ENCODE results near the gene FBXL17.

The FBXL17 gene

DNA sequence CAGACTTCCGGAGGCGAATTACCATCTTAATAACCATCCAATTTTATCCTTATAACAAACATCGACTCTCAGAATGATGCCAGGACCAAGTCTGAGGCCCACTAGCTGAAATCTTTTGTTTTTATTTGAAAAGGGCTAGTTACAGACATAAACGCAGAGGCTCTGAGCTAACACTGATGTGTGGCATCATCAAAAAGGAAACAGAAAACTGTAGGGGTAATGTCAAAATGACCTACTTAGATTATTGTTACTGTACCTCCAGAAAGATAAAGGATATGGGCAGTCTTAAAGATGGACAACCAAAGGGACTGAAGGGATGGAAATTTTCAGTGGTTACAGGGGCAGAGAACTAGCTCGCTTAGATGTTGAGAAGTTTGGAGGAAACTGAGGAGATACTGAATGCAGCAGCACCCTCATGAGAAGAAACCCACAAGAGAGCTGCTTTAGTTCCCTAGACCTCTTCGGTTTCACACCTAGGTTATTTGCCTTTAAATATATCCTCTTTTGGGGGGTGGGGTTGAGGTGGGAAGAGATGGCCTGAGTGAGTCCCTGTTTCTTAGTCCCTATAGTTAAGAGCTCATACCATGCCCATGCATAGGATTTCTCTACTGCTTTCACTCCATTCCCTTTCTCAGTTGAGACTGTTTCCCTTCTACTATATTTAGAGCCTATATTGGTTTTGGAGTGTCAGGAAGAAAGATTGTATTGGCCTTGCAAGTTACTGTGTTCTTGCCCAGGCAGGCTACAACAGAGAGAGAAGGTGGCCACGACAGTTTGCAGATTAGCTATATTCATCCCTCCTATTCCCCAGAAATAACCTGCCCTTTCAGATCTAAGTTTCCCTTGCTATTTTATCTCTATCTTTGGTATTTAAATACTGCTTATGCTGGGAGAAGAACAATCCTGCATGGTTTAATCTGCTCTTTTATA, 390.8 kb downstream of the FBXL17 start:
- DNase-seq (ENCODE audit: low read depth): no peak

DNA sequence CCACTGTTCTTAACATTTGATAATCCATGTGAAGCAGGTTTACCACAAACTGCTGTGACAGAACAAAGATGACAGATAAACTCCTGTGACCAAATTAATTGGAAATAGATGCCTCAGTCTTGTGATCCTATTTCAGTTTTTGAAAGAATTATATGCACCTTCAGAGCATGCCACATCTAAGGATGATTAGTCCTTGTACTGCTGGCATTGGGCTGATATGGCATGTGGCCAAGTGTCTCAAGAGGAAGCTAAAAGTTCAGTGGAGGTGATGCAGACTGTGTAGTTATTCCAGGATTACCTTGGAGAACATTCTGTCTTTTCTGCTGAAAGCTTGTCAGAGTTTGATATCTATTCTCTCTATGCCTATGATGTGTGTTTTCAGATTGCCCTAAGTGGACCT, 396.8 kb downstream of the FBXL17 start:
- peak; percentile 23 for DNase-seq (ENCODE audit: low read depth)

DNA sequence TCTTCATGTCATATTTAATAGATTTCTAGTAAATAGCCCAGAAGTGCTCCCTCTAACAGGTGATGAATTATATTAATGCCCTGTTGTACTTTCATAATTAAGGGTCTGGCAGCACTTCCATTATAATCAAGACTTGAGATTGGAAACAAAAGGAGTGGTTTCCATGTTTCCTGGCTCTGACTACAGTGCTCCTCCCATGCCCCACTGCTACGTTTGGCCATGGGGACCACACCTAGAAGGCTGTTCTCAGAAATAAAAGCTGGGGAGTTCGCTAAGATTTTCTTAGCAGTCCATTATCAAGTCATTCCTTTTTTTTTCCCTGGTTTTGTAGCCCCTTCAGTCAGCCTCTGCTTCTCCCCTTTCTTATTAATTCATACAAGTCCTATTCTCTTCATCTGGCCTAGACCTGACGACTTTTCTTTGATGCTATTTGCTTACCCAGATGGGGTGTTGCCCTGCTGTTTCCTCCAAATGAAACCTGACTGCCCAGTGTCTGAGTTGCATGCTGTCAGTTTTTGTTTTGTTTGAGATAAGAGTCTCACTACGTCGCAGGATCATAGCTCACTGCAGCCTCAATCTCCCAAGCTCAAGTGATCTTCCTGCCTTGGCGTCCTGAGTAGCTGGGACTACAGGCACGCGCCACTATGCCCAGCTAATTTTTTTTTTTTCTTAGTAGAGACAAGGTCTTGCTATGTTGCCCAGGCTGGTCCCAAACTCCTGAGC, 399.0 kb downstream of the FBXL17 start:
- DNase-seq (ENCODE audit: low read depth): no peak

DNA sequence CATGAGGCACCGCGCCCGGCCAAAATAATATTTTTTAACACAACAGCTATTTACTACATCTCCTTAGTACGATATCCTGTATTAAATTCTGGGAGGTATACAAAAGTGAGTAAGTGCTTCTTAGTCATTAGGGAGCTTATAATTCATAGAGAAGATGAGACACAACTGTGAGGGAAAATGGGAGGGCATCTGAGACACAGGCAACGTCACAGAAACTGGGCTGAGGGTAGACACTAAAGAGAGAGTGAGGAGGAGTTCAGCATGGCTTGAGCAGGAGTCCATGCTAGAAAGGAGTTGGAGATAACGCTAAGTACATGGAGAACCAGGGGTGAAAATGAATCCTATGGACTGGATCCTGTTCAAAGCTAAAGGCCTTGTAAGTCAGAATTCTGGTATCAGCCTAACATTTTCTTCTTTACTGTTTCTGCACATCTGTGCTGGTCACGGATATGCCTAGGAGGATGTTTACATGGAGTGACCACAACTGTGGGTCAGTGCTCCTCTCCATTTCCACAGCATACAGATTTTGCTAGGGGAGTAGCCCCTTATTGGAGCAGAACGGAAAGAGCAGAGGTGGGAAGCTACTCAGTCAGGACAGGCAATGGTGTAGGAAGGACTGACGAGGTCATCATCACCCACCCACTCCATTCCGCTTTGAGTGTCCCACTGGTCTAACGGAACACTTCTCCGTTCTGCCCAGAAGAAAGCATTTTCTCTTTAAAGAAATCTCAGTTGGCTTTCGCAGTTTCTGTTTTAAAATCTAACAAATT, 400.8 kb downstream of the FBXL17 start:
- no peak for DNase-seq (ENCODE audit: low read depth)

- no peak for DNase-seq (ENCODE audit: low read depth)
These were observed 402.0 kb downstream of the FBXL17 start for GRCh38 chr5:107979900-107980299.

DNA sequence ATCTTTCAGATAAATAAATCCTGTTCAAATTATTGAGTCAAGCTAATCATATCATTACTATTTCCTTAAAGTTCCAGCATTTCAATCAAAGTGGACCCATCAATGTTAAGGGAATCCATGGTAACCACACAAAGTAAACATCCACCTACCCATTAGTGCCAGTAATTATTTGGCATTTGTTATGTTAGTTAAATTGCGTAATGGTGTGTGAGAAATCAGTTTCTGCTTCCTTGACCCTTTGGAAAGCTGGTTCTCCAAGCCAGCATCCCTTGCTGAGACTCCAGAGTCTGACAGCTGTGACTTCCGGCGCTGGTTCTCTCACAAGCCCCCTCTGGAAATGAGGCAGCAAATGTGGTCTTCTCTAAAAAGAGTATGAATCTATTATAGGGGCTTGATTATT, 402.6 kb downstream of the FBXL17 start:
- peak; percentile 53 for DNase-seq (ENCODE audit: low read depth)

GRCh38 chr5:107977550-107978071, 404.3 kb downstream of the FBXL17 start:
- DNase-seq (ENCODE audit: low read depth): no peak

DNA sequence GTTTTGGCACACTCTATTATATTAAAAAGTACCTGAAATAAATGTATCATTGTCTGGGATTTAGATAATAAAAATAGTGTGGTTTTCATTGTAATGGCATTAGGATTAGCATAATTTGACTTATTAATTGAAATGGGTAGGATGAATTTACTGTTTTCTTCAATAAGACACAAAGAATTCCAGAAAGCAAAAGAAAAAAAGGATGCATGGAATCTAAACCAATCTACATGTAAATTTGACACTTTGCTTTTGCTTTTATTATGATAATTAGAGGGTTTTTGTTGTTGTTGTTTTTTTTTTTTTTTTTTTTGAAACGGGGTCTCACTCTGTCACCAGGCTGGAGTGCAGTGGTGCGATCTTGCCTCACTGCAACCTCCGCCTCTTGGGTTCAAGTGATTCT, 406.3 kb downstream of the FBXL17 start:
- DNase-seq (ENCODE audit: low read depth): no peak

GRCh38 chr5:107971846-107972245, 410.1 kb downstream of the FBXL17 start:
- no peak for DNase-seq (ENCODE audit: low read depth)

DNA sequence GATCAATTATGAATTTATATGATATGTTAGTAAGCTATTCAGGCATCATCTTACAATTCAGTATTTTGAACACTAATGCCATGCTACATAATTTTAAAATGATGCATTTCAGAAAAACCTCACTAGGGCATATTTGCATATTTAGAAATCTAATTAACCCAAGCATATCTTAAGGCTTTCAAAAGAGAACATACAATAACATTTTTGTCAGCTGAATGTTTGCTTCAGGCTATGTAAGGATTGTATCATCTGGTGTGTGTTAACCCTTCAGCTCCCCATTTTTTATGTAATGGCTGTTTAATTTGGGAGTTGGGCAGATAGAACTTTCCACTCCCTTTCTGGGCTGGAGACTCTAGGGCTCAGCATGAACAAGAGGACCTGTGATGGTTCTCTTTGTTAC, 412.1 kb downstream of the FBXL17 start:
- no peak for DNase-seq (ENCODE audit: low read depth)

- peak; percentile 62 for DNase-seq (ENCODE audit: low read depth)
These were observed 412.9 kb downstream of the FBXL17 start for GRCh38 chr5:107968998-107969397.

DNA sequence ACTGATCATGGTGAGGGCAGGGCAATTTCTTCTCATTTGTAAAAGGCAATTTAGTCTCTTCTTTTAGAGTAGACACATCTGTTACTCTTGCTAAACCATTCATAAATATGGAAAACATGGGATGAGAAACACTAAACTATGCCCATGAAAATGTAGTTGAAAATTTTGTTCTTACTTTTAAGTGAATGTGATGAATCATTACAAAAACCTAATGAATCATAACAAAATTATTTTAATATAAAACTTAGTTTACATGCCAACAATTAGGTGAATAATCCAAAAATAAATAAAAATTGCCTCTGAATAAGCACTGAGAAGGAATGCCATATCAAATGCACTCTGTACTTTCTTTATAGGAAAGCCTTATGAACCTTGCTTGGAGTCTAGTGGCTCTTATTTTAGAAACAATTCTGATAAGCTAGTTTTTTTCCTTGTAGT, 413.5 kb downstream of the FBXL17 start:
- peak; percentile 23 for DNase-seq (ENCODE audit: low read depth)

- no peak for DNase-seq (ENCODE audit: low read depth)
These were observed 415.7 kb downstream of the FBXL17 start for GRCh38 chr5:107966201-107966600.

GRCh38 chr5:107964722-107965121, 417.2 kb downstream of the FBXL17 start:
- no peak for DNase-seq (ENCODE audit: low read depth)

DNA sequence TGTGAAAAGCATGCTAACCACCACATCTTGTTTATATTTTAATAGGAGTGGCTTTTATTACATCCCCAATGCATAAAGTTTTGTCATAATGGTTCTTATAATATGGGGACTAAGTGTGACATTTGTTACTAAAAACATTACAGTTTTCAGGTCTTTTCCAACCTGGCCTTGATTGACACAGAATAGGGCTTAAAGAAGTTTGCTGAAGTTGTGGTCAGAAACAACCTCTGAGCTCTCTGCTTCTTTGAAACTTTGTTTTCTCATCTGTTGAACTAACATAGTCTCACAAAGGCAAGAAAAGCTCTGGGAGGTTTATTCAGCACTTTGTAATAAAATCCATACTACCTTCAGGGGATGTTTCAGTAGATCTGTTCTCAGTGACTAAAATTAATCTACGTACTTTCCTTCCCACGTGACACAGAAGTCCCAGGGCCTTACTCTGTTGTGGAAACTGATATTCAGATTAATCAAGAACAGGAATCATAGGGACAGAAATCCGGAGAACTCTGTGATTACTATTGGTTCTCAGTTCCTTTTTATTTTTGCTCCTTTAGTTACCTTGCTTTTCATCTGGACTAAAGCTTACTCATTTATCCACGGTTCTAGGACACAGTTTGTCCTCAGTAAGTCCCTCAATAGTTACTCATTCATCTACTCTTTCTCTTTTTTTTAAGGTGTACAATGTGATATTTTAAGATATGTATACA, 422.2 kb downstream of the FBXL17 start:
- no peak for DNase-seq (ENCODE audit: low read depth)

- no peak for DNase-seq (ENCODE audit: low read depth)
These were observed 423.0 kb downstream of the FBXL17 start for GRCh38 chr5:107958861-107959260.

- no peak for DNase-seq (ENCODE audit: low read depth)
These were observed 423.5 kb downstream of the FBXL17 start for GRCh38 chr5:107958432-107958831.

DNA sequence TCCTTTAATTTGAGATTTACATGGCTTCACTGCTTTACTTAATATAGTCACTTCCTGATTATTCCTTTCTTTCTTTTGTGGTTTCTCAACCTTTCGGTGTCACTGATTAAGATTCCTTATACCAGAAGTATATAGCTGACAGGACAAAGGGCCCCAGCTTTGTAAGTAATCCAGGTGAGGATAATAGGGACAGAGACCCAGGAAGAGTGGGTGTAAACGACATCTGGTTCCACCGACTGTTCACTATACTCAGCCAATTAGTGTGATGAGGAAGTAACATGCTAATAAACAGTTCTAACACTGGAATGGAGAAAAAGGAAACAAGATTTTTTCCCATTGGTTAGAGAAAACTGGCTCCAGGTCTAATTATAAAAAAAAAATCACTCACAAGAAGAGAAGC, 424.8 kb downstream of the FBXL17 start:
- DNase-seq (ENCODE audit: low read depth): no peak

DNA sequence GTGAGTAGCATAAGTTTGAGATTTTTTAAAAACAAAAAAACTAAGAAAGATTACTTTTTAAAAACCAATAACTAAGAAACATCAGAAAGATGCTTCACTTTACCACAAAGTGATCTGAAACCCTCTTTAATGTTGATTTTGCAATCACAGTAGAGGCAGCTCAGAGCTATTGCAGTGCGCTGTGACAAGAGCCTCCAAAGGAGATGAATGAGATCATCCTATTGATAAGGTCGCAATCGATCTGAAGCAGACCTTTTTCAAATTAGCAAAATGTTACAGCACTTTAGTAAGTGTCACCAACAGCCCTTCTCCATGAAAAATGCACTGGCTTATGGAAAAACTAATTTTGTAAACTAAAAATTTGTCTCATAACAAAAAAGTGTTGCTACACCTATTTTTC, 426.6 kb downstream of the FBXL17 start:
- DNase-seq (ENCODE audit: low read depth): no peak

DNA sequence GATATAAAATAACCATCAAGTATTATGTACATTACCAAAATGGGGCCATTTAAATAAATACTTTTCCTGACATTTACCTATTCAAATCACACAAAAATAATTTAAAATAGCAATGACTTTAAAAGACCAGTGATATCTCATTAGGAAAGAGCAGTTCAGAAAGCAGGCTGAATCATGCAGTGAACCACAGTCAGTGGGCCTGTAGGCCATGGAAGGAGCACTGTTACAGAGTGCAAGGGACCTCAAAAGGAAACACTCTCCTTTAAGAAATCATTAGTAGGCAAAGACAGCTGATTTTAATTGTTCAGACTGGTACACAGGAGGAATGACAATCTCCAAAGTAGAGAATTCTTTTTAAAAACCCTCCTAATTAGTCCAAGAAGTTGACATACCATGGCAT, 427.6 kb downstream of the FBXL17 start:
- no peak for DNase-seq (ENCODE audit: low read depth)

GRCh38 chr5:107952450-107952849, 429.4 kb downstream of the FBXL17 start:
- DNase-seq (ENCODE audit: low read depth): no peak

GRCh38 chr5:107951309-107951708, 430.6 kb downstream of the FBXL17 start:
- DNase-seq (ENCODE audit: low read depth): no peak
